Cerebellar cortex (tissue), 1 donor: Measurements from ENCODE around the gene CFAP100.
A peak's percentile ranks its signal among the peaks of the same experiment; 100 is the strongest.

Source experiments
- DNase-seq: peaks from one replicate; pipeline ENCODE4 v3.0.0-alpha.2; 2015; ENCODE audit warnings: low spot score

CFAP100 gene

DNA sequence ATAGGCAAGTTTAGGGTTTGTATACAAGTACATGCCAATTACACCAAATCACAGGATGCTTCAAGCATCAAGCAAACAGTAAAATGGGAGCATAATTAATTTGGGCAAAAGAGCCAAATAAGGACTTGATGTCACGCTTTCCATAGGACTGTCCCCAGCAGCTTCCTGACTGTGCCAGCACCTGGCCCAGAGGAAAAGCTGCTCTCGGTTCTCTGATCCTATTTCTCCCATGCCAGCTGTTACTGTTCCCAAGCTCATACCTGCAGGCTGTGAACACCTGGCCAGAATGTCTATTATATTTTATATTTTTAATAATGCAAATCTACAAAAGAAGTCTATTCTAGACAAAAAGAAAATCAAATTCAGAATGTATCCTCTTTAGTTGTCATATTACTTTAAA lies 68.8 kb downstream of the CFAP100 start:
- DNase-seq, result no peak

DNA sequence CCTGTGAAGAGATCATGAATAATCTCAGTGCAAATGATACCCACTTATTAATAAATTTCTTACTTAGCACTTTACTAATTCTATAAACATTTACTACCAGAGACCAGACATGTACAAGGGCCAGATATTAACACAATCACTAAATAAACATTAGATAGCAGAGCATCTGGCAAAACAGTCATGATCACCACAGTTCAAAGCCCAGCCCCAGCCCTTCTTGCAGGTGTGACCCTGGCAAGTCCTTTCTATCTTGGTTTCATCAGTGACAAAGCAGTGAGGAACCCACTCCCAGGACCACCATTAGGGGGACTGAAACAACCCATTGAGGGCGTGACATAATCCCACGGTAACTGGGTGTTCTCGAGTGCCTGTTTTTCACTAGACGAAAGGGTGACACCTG lies 69.4 kb downstream of the CFAP100 start:
- no peak for DNase-seq

DNA sequence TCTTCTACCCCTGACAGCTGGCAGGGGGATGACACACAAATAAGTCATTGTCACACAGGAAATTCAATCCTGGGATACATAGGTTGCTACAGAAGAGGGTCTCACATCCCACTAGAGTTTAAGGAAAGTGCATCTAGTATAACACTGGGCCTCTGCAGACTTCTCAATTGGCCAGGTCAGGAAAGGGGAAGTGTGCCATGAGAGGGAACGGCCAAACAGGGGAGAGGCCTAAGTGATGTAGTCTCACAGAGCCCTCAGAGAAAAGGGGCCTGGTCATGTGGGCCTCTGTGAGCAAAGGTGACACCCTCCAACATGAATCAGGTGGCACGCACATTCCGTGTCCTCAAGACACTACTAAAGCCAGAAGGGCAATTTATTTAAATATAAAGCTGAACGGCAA lies 69.8 kb downstream of the CFAP100 start:
- no peak for DNase-seq

DNA sequence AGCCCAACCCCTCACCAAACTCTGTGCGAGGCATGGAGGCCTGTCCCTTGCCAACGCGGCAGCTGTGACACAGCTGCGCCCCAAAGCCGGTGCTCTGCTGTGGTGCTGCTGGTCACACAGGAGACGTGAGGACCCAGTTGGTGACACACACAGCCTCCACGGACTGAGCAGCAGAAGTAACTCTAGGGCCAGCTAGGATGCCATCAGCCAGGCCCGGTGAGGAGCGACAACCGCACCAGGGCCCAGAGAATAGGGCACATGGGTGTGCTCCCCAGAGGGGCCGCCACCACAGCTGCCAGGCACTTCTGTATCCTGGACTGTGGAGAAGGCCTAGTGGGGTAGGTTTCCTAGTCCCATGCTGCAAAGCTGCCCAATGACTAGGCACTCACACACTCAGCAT lies 70.3 kb downstream of the CFAP100 start:
- DNase-seq, result no peak

DNA sequence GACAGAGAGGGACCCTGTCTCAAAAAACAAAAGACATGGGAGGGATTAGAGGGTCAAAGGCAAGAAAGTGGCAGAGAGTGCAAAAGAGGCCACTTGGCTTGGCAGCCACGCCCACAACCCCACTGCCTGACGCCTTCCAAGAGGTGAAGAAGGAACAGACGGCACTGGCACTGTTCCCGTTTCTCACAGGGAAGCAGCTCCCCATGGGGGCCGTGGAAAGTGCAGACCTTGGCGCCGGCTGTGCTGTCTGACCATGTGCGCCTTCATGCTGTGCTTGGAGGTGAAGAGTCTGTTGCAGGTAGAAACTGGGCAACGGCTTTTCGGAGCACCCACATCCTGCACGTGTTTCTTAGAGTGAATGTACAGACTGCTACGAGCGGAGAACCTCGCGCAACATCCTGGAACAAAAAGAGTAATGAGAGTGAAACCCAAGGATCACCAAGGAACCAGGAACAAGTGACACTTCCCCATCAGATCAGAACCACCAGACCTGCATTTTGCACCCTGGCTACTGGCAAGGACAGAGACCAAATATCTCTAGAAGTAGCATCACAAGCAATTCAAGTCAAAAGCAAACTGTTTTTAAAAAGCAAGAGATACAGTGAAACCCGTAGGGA lies 71.3 kb downstream of the CFAP100 start:
- peak; percentile 59 for DNase-seq

DNA sequence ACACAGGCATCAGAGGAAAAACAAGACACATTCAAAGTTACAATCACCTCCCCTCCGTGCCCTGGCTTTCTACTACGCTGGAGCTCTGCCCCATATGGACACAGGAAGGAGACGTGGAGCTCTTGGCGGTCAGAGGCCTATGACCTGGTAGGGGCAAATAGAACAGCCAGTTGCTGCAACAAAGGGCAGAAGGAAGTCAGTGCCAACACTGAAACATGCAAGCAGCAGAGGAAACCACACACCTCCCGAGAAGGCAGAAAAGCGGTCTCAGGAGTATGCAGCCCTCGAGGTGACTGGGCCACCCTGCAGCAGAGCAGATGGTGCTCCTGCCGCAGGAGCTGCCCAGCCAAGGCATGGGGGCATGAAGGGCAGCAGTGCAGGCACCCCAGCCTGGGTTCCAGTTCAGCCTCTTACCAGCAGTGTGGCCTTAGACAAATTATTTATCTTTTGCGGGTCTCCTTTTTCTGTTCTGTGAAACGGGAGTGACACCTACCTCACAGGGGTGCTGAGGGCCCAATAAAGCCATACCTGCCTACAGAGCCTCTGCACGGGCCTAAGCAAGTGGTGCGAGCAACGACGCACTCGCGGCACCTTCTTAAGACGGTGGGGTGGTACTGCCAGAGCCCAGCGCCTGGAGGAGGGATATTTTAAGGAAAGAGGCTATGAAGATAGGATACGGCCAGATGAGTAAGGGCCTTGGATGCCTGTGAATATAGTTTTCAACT lies 72.3 kb downstream of the CFAP100 start:
- DNase-seq, result no peak

- no peak for DNase-seq
Observed at GRCh38 chr3:126467611-126467955, 72.9 kb downstream of the CFAP100 start.

- no peak for DNase-seq
Observed at GRCh38 chr3:126468028-126468891, 73.6 kb downstream of the CFAP100 start.

DNA sequence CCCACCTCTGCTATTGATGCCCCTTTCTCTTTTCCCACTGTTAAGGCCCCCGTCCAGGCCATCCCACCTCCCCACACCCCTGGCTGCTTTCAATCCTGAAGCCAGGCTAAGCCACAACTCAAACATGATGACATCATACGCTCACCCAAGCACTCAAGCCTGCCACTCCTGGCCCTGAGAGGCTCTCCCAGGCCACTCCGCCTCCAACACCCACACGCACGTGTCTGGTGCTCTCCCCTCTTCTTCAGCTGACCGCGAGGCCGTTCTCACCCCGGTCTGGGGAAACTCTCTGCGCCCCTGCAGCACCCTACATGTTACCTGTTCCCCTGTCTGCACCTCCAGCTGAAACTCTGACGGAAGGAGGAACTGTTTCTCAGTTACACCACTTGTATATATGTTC lies 74.8 kb downstream of the CFAP100 start:
- no peak for DNase-seq

DNA sequence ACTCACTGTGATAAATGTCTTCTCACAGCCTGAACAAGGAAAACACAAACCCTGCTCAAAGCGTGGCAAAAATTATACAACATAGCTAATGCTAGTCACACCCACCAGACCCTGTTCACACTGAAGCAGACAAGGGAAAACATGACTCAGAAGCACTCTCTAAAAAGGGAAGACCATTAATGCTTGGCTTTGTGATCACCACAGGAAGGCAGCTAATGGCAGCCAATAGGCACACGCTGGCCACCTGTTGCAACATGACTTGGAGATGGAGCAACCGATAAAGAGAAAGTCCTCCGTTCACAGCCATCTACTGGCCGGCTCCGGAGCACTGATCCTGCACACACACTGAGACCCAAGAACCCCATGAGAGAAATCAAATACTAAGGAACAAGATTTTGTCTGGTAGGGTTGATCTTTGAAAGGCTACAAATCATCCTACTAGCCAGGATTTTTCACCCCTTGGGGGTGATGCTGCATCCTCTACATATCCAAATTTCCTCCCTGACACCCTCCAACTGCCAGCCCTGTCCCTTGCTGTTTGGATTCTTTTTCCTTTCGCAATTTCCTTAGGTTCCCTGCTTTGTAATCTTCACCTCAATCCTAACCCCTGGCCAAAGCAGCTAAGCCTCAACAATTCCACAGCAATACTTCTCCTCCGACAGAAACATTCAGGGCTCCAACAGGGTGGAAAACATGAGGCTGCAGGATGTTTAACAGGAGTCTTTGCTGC lies 77.7 kb downstream of the CFAP100 start:
- DNase-seq, result no peak

DNA sequence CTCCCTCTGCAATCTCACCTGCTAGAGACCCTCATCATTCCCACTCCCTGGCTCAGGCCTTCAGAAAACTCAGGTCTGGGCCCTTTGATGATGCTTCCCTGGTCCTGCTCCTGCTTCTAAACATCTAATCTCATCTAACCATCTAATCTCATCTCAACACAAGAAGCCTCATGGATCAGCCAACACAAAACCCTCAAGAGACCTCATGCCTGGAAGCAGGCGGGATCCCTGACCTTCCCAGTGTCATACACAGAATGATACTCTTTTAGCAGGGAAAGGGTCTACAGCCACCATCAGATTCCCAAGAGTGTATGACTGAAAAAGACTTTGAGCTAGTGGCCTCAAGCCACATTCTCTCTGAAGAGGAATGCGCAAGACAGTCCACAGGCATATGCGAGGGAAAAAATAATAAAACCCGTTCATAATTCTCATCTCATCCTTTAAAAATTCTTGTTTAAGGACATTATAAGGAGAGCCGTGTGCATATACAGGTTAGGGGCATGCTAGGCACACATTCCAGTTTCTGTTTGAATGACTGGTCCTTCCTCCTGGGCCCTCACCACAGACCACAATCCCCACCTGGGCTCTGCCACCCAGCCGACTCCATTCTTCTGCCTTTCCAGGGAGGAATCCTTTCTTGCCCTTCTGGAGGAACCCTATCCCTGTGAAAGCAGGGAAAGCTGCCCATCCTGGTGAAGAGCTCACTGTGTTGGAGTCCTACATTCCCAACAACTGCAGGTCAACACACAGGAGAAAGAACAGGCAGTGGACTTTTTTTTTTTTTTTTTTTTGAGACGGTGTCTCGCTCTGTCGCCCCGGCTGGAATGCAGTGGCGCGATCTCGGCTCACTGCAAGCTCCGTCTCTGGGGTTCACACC lies 78.8 kb downstream of the CFAP100 start:
- DNase-seq, result no peak

DNA sequence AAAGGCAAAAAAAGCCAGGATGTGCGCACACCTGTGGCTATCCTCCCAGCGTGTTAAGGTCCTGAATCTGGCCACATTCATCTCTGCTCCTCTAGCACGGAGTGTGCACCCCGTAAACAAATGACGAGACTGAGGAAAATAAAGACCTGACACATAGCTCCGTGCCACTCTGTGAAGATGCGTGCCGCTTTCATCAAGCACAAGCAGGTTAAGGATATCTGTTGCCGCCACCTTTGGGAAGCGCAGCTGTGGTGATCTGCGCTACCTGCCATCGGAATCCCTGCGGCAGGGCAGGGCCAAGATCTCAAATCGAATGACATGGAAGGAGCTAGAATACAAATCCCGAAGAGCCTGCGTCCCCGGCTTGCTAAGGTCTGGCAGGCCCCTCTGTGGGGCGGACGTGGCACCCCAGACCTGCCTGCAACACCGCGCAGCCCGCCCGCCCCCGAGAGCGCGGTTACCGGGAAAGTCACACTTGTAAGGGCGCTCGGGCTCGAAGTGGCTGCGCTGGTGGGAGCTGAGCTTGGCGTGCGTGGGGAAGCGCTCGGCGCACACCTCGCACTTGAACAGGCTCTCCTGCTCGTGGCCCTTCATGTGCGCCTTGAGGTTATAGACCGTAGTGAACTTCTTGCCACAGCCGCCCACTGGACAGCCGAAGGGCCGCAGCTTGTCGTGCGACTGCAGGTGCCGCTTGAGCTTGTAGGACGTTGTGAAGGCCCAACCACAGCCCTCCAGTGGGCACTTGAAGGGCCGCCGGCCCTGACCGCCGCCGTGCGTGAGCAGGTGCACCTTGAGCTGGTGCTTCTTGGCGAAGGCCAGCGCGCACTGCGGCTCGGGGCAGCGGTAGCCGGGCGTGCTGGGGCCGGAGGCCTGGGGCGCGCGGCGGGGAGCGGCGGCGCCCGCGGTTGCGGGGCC lies 80.0 kb downstream of the CFAP100 start:
- no peak for DNase-seq

DNA sequence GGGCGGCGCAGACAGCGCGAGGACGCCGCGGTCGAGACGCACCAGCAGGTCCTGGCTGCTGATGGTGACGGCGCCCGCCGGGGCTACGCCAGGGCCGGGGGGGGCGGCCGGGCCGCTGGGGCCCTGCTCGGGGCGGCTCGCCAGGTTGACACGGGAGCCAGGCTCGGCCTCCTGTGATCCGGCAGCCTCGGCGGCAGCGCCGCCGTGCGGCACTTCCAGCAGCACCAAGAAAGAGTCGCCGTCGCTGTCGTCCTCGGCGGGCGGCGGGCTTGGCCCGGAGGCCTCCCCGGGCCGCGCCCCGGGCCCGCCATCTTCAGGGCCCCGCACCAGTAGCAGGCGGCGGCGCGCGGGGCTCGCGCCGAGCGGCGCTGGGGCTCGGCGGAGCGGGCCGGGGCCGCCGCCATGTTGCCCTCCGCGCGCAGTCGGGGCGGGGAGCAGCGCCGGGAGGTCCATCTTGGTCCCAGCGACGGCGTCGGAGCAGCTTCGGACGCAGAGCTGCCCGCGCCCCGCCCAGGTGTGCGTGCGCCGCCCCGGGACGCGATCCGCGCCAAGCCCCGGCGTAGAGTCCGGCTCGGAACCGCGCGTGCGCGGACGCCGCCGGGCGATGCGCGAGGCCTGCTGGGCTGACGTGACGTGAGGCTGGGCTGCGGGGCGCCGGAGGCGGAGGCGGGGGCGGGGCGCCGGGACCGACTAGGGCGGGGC lies 80.9 kb downstream of the CFAP100 start, which contains the start of gene ZXDC:
ZXDC (minus strand) TSS at position 479 of the 702 bp plus-strand sequence; CDS start at position 453, 26 bp downstream.
- peak; percentile 88 for DNase-seq

GRCh38 chr3:126476166-126477060 lies 81.7 kb downstream of the CFAP100 start:
- DNase-seq, result peak; percentile 71

- DNase-seq, result no peak
Observed at GRCh38 chr3:126477061-126477380, 82.3 kb downstream of the CFAP100 start.

GRCh38 chr3:126478581-126479310 lies 84.0 kb downstream of the CFAP100 start:
- no peak for DNase-seq

- no peak for DNase-seq
Observed at GRCh38 chr3:126479642-126480041, 84.9 kb downstream of the CFAP100 start.

DNA sequence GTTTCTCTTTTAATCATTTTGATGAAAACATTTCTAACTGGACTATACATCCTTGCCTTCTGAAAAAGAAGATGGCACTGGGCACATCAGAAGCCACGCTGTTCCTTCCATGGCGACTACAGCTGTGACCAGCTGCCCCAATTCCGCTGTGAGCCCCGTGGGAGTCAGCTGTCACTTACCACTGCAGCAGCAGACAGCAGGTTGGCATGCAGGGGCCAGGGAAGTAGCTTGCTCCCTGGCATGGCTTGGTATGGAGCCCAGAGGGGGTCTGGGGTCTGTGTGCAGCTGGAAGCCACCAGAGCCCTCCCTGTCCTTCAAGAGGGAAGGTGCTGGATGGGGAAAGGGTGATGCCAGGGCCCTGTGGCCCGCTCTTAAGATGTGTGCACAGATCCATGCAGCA lies 85.5 kb downstream of the CFAP100 start:
- no peak for DNase-seq
